K562 (cell line): ENCODE measurements around the gene CCDC186. TPM values are rescaled to one million over a fixed set of nuclear protein-coding genes. Genes with fewer than 3 reads are reported as not detected.

Source experiments
- ATAC-seq: fragments of 200-7000 bp; cut with Tn5 transposase; 3 replicates; pipeline ENCODE4 v1.9.1; 2020; ENCODE audit warnings: moderate library complexity
- BruUV-seq: library from RNA; stranded (reverse); fragments of 400-500 nt; replicated peaks from 2 replicates; lab custom pipeline; 2021; lab: Mats Ljungman, UMichigan
- CTCF ChIA-PET: fragments of 300-600 bp; formaldehyde crosslinking; extraction: SDS; loops from one replicate; lab custom pipeline; 2021; ENCODE audit warnings: low intra/inter-chr PET ratio; lab: Yijun Ruan, JAX
- POLR2A ChIA-PET: fragments of 300-600, 350-650 bp; sonication (Branson Sonifier 250); formaldehyde crosslinking; extraction: SDS; loops from one replicate; lab custom pipeline; 2021; ENCODE audit warnings: antibody characterized with exemption, inconsistent platforms; lab: Yijun Ruan, JAX
- DNase-seq, 4 experiments: peaks; one replicate each; pipeline versions ENCODE4 v3.0.0 to v3.0.0-alpha.2; 2011 to 2018; ENCODE audit warnings: low spot score in 3 of 4, mixed read lengths in 3 of 4; ENCODE audit errors: extremely low read depth in 1 of 4
- FAIRE-seq: peaks from 2 replicates; lab custom pipeline; 2011; peaks lifted over from hg19 to GRCh38; lab: Jason Lieb, UNC
- H2AFZ ChIP-seq: 2 replicates; pipeline ENCODE4 v1.6.0; 2011; ENCODE audit warnings: low read depth, low read length, control low read depth, inconsistent platforms
- H3K27ac ChIP-seq: fragments of 200-600 bp; 3 replicates; pipeline ENCODE4 v1.8.0; 2011; ENCODE audit warnings: low read depth, mild to moderate bottlenecking, control low read depth, inconsistent platforms, low read length, moderate library complexity, mixed read lengths; ENCODE audit errors: extremely low read depth
- H3K27me3 ChIP-seq, 2 experiments: fragments of 300-600 bp in 1 of 2; 2 replicates in 1 of 2; 3 replicates in 1 of 2; pipeline versions ENCODE4 v1.6.0 to v1.8.0; 2011; ENCODE audit warnings: inconsistent platforms in 2 of 2, low read length in 2 of 2, mild to moderate bottlenecking in 1 of 2, mixed read lengths in 1 of 2, moderate library complexity in 1 of 2; ENCODE audit not compliant: control insufficient read depth in 2 of 2, insufficient read depth in 2 of 2
- H3K36me3 ChIP-seq: fragments of 300-600 bp; 3 replicates; pipeline ENCODE4 v1.8.0; 2011; ENCODE audit warnings: mild to moderate bottlenecking, low read length, inconsistent platforms; ENCODE audit not compliant: control insufficient read depth, insufficient read depth
- H3K4me1 ChIP-seq, 2 experiments: fragments of 200-600 bp in 1 of 2; replicated peaks in 1 of 2; 2 replicates in 1 of 2; 3 replicates in 1 of 2; pipeline versions ENCODE4 v1.5.1 to v1.8.0; 2011; ENCODE audit warnings: inconsistent platforms in 2 of 2, low read length in 2 of 2, mild to moderate bottlenecking in 1 of 2, mixed read lengths in 1 of 2, moderate library complexity in 1 of 2; ENCODE audit not compliant: control insufficient read depth in 2 of 2, insufficient read depth in 2 of 2
- H3K4me2 ChIP-seq: 2 replicates; pipeline ENCODE4 v1.6.1; 2011; ENCODE audit warnings: low read length, control low read depth, inconsistent platforms, mixed read lengths; ENCODE audit not compliant: insufficient read depth
- H3K4me3 ChIP-seq: fragments of 200-600 bp; sonication (generic), shearing (Covaris generic); 2 replicates; pipeline ENCODE4 v1.5.1; 2016; ENCODE audit warnings: control low read depth, inconsistent platforms
- H3K79me2 ChIP-seq: fragments of 200-600 bp; 3 replicates; pipeline ENCODE4 v1.8.0; 2011; ENCODE audit warnings: low read length, inconsistent platforms; ENCODE audit not compliant: control insufficient read depth, insufficient read depth
- H3K9ac ChIP-seq, 2 experiments: 2 replicates each; pipeline versions ENCODE4 v1.6.0 to v1.6.1; 2011; ENCODE audit warnings: low read depth in 2 of 2, low read length in 2 of 2, control low read depth in 1 of 2, inconsistent platforms in 1 of 2, mild to moderate bottlenecking in 1 of 2, mixed read lengths in 1 of 2; ENCODE audit not compliant: insufficient read depth in 1 of 2
- H3K9me1 ChIP-seq: one replicate; pipeline ENCODE4 v1.6.0; 2011; ENCODE audit warnings: inconsistent platforms, mild to moderate bottlenecking, low read length, moderate library complexity; ENCODE audit not compliant: control insufficient read depth, insufficient read depth
- H3K9me3 ChIP-seq: replicated peaks from 2 replicates; pipeline ENCODE4 v1.5.1; 2011; ENCODE audit warnings: low read depth, low read length, inconsistent platforms; ENCODE audit not compliant: control insufficient read depth, insufficient read depth
- H4K20me1 ChIP-seq: replicated peaks from 2 replicates; pipeline ENCODE4 v1.6.1; 2011; ENCODE audit warnings: low read length, inconsistent platforms, mixed read lengths; ENCODE audit not compliant: control insufficient read depth, insufficient read depth
- ATF3 ChIP-seq, 2 experiments: fragments of 450-650 bp in 1 of 2; sonication (generic) in 1 of 2; formaldehyde crosslinking in 1 of 2; IDR thresholded peaks in 1 of 2; conservative IDR thresholded peaks in 1 of 2; 2 replicates each; pipeline versions ENCODE4 v1.6.1 to v1.8.1; 2016 to 2023; ENCODE audit warnings: mild to moderate bottlenecking in 2 of 2, moderate library complexity in 2 of 2, inconsistent platforms in 1 of 2, missing genetic modification reagents in 1 of 2
- BRD9 ChIP-seq: fragments of 450-650 bp; IDR thresholded peaks from 2 replicates; pipeline ENCODE4 v1.6.1; 2018; ENCODE audit warnings: low read depth; ENCODE audit not compliant: partially characterized antibody
- C11orf30 ChIP-seq: fragments of 450-650 bp; IDR thresholded peaks from 2 replicates; pipeline ENCODE4 v1.6.1; 2016; ENCODE audit warnings: low read depth, mild to moderate bottlenecking
- ELF1 ChIP-seq: fragments of 200-800 bp; sonication (Bioruptor generic); IDR thresholded peaks from 2 replicates; pipeline ENCODE4 v1.6.1; 2016; ENCODE audit warnings: missing genetic modification characterization, missing compliant biosample characterization
- EP300 ChIP-seq: IDR thresholded peaks from 2 replicates; pipeline ENCODE4 v1.6.1; 2012; ENCODE audit warnings: low read length, improper control_type of control experiment
- ESRRA ChIP-seq: fragments of 450-650 bp; IDR thresholded peaks from 2 replicates; pipeline ENCODE4 v1.6.1; 2014; ENCODE audit warnings: low read depth, mild to moderate bottlenecking, moderate library complexity, borderline replicate concordance
- HNRNPL ChIP-seq: fragments of 200-400 bp; formaldehyde crosslinking; IDR thresholded peaks from 2 replicates; pipeline ENCODE4 v1.6.1; 2017; ENCODE audit warnings: low read depth, mild to moderate bottlenecking, low read length
- MAFF ChIP-seq: IDR thresholded peaks from 2 replicates; pipeline ENCODE4 v1.6.1; 2012; ENCODE audit warnings: low read length, improper control_type of control experiment
- MAFG ChIP-seq: fragments of 450-650 bp; conservative IDR thresholded peaks from 2 replicates; pipeline ENCODE4 v1.6.1; 2016; ENCODE audit warnings: missing genetic modification characterization, missing compliant biosample characterization
- MCM7 ChIP-seq, 2 experiments: fragments of 450-650 bp; IDR thresholded peaks; 2 replicates each; pipeline ENCODE4 v1.6.1; 2016 to 2018
- NCOA1 ChIP-seq: fragments of 450-650 bp; IDR thresholded peaks from 2 replicates; pipeline ENCODE4 v1.6.1; 2016; ENCODE audit warnings: low read depth
- NFE2 ChIP-seq: IDR thresholded peaks from 2 replicates; pipeline ENCODE4 v1.6.1; 2014; ENCODE audit warnings: antibody characterized with exemption, low read depth
- PBX2 ChIP-seq, 2 experiments: IDR thresholded peaks in 1 of 2; conservative IDR thresholded peaks in 1 of 2; 2 replicates each; pipeline ENCODE4 v1.6.1; 2016; ENCODE audit warnings: low read depth in 2 of 2, mild to moderate bottlenecking in 1 of 2, missing compliant biosample characterization in 1 of 2, missing genetic modification characterization in 1 of 2, moderate library complexity in 1 of 2
- TOE1 ChIP-seq, 2 experiments: fragments of 450-650 bp in 1 of 2; sonication (generic) in 1 of 2; formaldehyde crosslinking in 1 of 2; IDR thresholded peaks; 2 replicates each; pipeline versions ENCODE4 v1.7.1 to v1.8.0; 2016 to 2022; ENCODE audit warnings: borderline replicate concordance in 2 of 2, mild to moderate bottlenecking in 2 of 2, antibody characterized with exemption in 1 of 2, inconsistent platforms in 1 of 2, low read depth in 1 of 2, missing genetic modification reagents in 1 of 2, moderate library complexity in 1 of 2
- ZNF316 ChIP-seq: fragments of 450-650 bp; IDR thresholded peaks from 2 replicates; pipeline ENCODE4 v1.6.1; 2016
- WGBS: fragments of 100-300 bp; shearing (Covaris generic); methylation state at CpG from one replicate; pipeline ENCODE4 v1.1.6; 2016; ENCODE audit warnings: low coverage, mixed read lengths; ENCODE audit not compliant: insufficient coverage; ENCODE audit errors: missing lambda C conversion rate; 5-methylcytosine and 5-hydroxymethylcytosine counted together
- in situ Hi-C: fragments of 300-500 bp; cut with MboI; formaldehyde crosslinking; loops from 4 replicates; pipeline ENCODE4 v1.15.0; 2018; ENCODE audit warnings: inconsistent platforms, mixed read lengths
- intact Hi-C: fragments of 100-400 bp; cut with micrococcal nuclease; formaldehyde crosslinking; loops from 2 replicates; pipeline ENCODE4 v1.14.2; 2022
- polyA plus RNA-seq, 8 experiments: library from polyadenylated mRNA; depleted of rRNA in 4 of 8; stranded (reverse) in 5 of 8; unstranded in 3 of 8; fragments of >200 nt; fragmentation: Nextera tagmentation in 2 of 8; fragmentation: Illumina TruSeq in 1 of 8; extraction: Ambion mirVana in 2 of 8; extraction: Trizol in 1 of 8; gene quantifications; 2 replicates each; pipeline versions ENCODE4 v1.2.1 to v1.2.3, GENCODE V29; 2011 to 2014; ENCODE audit warnings: inconsistent platforms in 1 of 8, missing spikeins in 1 of 8
- total RNA-seq, 7 experiments: library from RNA; depleted of rRNA in 6 of 7; stranded (reverse); fragments of >200 nt in 6 of 7; fragmentation: Illumina TruSeq in 2 of 7; extraction: Trizol in 2 of 7; gene quantifications; 2 replicates each; pipeline versions ENCODE4 v1.2.1 to v1.2.3, GENCODE V29; 2011 to 2021; ENCODE audit warnings: low replicate concordance in 1 of 7

Gene CCDC186
- total and polyA plus RNA-seq, 9 of the 15 experiments (the other 6 are each of a cell fraction or from before 2014, with no cell fraction given): 2.0 to 7.5 (median 4.7) TPM

GRCh38 chr10:114081911-114082583, 92.0 kb downstream of the CCDC186 start:
- in situ Hi-C loops: loop anchor here (5.0 kb wide), 1 partner anchor 125 kb away; no protein-coding TSS in a partner anchor
- Histone ChIP-seq H3K4me2 (no peak overlapping the region), H3K9me3 (no peaks in the 10 kb centered on the region), H3K27ac (no peak overlapping the region), H3K9me1 (no peaks in the 10 kb centered on the region), H4K20me1 (no peaks in the 10 kb centered on the region), H3K27me3 (peaks cover 0 to 6% of the 10 kb centered on the region in 2 experiments; a peak in 1 of 5 replicates), H3K4me3 (no peak overlapping the region), H3K36me3 (no peaks in the 10 kb centered on the region), H2AFZ (peak overlapping the region; percentile 55; the same call in 1 of the 2 replicates)
- FAIRE-seq (no peak), ATAC-seq (peak; percentile 29; the same call in 1 of the 3 replicates), DNase-seq (no peak)
- intact Hi-C loops: no loop called here
- BruUV-seq: no TSS peak
- CTCF ChIA-PET: no interaction called here
- TF ChIP-seq HNRNPL: no peak
- no peak for TF ChIP-seq MAFF
- no peak for TF ChIP-seq EP300
- TF ChIP-seq NCOA1: no peak
- TF ChIP-seq TOE1 (IDR thresholded peaks at IDR 0.05; ENCODE audit: borderline replicate concordance): no peak
- no peak for TF ChIP-seq TOE1 (CRISPR knock-in tag; IDR thresholded peaks at IDR 0.05; ENCODE audit: borderline replicate concordance, low read depth)
- peak; percentile 60 for TF ChIP-seq MAFG (tag)
- peak; percentile 16; the same call in 1 of the 2 replicates for TF ChIP-seq ZNF316
- no peak for TF ChIP-seq PBX2 (CRISPR knock-in tag; IDR thresholded peaks at IDR 0.05; ENCODE audit: low read depth)
- TF ChIP-seq PBX2 (tag; conservative IDR thresholded peaks at IDR 0.05; ENCODE audit: low read depth): no peak
- TF ChIP-seq ESRRA: 0 out of 2 replicates have a peak, but pooled peaks have one; percentile 22
- TF ChIP-seq MCM7 (IDR thresholded peaks at IDR 0.05): no peak
- TF ChIP-seq C11orf30: peak; percentile 50; the same call in 1 of the 2 replicates
- TF ChIP-seq BRD9: no peak
- TF ChIP-seq ELF1 (tag): no peak
- TF ChIP-seq NFE2: peak; percentile 63
- TF ChIP-seq ATF3 (IDR thresholded peaks at IDR 0.05): no peak
- no peak for TF ChIP-seq ATF3 (CRISPR knock-in tag; conservative IDR thresholded peaks at IDR 0.05)
- TF ChIP-seq, all 486 proteins: peak for 5
- POLR2A ChIA-PET: no interaction called here
- 11% methylated on average over 8 of the region's 8 CpGs for WGBS
- Histone ChIP-seq H3K9ac (no peak overlapping the region), H3K79me2 (no peaks in the 10 kb centered on the region), H3K4me1 (peaks cover 0 to 4% of the 10 kb centered on the region in 2 experiments; a peak in 1 of 5 replicates)
